H4 (cell line): Measurements from ENCODE around the gene SEMA3B. TPM values are rescaled to one million over a fixed set of nuclear protein-coding genes. Genes with fewer than 3 reads are reported as not detected.

ENCODE experiments used
- DNase-seq: peaks from one replicate; pipeline ENCODE4 v3.0.0-alpha.2; 2015; ENCODE audit warnings: low spot score
- total RNA-seq: library from RNA; depleted of rRNA; stranded (reverse); fragments of >200 nt; shearing (Covaris generic); gene quantifications from 2 replicates; pipeline ENCODE4 v1.2.3, GENCODE V29; 2014

Gene SEMA3B
- total RNA-seq, 1 experiment from 2014 or later, result 5.9 TPM

DNA sequence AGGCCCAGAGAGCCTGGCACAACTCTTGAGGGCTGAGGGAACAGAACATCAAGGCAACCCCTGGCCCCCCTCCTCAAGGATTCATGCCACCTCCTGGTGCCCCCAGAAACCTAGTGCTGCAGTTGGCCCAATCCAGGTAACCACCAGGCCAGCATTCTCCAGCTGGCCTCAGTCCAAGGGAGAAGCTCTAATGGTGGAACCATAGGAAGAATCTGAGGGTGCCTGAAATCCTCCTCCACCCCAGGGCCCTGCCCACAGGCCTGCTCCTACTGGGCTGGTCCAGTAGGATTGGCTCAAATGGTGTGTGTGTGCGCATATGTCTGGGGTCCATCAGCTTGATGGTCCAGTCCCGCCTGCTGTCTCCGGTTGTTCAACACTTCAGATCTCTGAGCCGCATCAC, 45.9 kb downstream of the SEMA3B start:
- no peak for DNase-seq

DNA sequence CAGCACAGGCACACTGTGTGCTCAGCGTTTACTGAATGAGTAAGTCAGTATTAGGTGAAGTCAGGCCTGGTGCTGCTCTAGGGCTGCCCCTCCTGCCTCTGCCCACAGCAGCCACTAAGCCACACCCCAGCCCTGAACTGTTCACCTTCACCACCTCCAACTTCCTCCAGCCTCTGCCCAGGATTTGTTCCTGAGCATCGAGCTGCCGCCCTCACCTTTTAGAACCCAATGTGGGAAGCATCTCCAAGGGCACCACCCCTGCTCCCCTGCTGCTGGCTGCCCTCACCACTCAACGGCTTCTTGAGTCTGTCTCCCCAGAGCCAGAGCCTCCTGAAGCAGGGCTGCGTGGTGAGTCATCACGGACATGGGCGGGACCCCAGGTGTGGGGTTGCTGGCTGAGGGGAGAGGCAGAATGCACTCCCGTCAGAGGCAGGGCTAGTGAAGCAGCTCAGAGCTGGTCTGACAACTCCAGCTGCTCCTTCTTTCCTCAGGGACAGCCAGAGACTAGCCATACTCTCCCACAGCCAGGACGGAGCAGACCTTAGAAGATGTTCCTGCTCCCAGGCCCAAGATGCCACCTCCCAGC, 47.8 kb downstream of the SEMA3B start:
- peak; percentile 75 for DNase-seq

DNA sequence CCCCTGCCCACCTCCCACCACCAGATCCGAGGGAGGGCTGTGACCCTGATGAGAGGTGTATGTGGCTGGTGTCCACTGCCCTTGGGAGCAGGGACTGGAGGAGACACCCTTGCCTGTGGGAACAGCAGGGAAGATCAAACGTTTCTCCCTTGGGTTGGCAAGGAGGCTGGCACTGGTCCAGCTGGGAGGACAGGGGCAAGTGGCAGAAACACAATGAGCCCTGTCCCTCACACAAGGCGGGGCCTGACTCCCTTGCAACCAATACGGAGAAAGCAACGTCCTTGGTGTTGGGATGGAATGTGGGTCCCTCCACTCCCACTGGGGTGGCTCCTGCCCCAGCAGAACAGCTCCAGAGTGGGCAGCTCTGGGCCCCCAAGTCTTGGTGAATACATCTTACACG, 48.4 kb downstream of the SEMA3B start:
- no peak for DNase-seq

DNA sequence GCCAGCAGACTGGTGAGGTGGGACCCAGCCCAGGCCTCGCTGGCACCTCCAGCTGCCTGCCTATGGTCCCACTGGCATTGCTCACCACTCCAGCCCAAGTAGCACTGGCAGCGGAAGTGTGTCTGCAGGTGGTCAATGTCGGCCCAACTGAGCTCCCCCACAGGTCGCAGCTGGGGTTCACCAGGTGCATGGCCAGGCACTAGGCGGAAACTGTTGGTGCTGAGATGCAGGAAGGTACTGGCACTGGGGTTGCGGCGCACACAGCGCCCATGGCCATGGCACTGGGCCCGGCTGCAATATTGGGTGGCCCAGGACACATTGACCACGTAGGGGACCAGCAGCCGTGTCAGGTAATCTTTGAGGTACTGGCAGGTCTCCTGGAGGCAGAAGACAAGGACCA, 49.2 kb downstream of the SEMA3B start:
- no peak for DNase-seq

DNA sequence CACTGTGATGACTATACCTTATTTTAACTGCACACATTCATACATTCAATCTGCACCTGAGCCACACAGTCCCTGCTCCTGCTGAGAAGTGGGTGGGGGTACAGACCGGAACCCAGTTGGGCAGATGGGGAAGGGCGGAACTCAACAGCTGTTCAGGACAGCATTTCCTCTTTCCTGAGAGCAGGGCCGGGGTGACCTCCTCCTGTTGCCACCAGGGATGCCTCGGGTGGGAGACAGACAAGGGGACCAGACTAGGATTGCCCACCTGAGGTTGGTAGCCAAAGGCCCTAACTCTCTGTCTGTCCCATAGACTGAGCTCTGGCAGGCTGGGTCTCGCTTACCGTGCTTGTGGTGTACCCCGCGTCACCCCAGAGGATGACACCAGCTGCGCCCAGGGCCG, 49.7 kb downstream of the SEMA3B start:
- no peak for DNase-seq

DNA sequence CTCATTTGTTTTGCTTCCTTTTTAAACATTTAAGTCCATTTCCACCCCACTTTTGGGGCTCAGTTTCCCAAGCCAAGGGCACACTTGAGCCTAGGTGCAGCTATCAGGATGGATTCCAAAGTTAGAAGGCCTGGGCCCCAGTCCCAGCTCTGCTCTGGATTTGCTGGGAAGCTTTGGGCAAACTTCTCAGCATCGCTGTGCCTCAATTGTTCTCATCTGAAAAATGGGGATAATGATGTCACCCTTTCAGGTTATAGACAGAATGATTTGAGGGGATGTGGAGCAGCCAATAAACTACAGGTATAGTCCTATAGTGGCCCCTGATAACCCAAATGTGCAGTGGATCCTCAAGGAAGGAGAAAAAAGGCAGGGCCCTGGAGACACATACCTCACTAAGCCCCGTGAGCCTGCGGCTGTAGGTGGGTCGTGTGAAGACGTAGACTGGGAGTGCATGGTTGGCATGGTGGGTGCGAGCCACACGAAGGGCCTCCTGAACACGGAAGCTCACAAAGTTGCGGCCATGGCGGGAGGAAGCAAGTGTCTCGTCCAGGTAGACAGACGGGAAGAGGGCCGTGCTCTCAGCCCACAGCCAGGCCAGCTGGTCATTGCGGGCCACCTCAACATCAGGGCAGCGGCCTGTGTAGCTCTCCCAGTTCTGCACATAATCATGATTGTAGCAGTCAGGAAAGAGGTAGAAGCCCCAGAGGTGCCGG, 50.4 kb downstream of the SEMA3B start:
- no peak for DNase-seq

DNA sequence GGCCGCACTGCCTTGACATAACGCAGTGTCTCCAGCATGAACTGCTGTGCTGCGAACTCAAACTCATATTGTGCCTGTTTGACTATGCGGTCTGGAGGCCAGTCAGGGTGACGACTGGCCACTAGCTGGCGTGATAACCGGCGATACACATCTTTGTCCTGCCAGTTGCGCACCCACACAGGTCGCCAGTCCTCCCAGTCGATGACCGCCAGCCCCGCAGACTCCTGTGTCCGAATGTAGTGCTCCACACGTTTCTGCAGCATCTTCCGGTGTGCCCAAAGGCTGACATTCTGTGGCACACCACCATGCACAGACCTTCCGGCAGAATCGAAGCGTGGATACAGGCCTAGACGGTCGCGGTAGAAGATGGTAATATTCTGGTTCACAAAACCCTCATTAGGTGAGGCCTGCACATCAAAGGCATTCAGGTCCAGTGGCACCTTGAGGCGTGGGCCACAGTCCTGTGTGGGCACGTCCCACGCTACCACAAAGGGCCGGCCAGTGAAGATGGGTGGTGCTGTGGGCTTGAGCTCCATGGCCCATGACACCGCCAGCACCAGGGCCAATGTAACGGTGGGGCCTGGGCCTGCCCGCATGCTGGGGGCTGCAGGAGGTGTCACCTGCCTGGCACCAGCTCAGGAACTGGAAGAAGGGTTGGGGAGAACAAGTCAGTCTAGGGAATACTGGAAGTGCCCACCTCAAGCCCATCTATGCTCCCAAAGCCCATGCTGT, 51.1 kb downstream of the SEMA3B start:
- no peak for DNase-seq

DNA sequence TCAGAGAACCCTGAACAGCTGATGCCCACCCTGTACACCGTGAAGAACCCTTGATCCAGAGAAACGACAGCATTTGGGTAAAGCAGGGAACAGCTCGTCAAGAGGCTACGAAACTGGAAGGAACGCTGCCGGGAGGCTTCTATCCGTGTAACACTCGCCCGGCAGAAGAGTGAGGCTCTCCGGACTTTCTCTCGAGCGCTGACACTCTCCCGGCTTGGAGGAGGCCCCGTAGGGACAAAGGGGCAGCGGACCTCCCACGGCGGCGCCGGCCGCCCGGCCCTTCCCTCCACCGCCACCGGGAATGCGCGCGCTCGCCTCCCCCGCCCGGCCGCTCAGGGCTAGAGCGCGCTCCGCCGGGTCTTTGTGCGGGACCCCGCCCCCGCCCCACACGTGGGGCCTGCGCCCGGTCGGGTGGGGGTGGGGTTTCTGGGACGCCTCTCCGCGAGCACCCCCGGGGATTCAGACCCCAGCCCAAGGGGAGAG, 51.9 kb downstream of the SEMA3B start:
- DNase-seq, result no peak

DNA sequence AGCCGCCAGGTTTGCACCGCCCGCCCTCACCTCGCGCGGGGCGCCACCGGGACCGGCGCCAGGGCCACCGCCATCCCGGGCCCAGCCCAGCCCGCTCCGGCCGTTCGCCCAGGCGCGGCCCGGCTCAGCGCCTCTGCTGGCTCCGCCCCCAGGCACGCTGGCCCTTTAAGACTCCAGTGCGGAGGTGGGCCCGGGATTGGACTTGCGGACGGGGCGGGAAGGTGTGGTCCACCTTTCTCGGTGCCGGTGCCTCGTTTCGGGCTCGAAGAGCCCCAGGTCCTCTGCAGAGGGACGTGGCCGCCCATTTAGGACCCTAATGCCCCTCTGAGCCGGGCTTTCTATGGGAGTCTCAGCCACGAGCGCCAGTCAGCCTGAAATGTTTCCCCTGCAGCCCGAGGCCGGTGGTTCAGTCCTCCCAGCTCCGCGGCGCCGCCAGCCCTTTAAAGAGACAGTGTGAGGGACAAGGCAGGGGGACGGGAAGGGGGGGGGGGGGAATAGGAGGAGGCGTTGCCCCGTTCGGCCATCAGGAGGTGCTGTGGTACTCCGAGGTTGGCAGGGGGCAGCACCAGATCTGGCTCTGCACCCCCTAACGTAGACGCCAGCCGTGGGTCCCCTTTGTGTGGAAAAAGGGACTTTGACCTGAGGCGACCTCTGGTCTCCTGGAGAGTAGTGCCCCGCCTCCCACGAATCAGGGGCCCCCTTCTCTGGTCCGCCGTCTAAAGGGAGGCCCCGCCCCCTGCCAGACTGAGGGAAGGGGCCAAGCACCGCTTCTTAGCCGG, 52.6 kb downstream of the SEMA3B start:
- DNase-seq, result peak; percentile 75

DNA sequence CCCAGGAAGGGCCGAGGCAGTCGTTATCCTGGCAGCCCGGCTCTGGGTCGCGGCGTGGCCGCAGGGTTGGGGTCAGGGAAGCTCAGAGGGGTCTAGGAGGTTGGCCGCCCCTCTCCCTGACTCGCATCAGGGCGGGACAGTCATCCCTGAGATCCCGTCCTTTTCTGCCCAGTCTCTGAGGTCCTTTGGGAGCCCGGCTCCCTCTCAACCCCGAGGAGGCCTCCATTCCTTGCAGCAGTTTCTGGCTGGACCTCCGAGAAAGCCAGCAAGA, 53.1 kb downstream of the SEMA3B start:
- no peak for DNase-seq

DNA sequence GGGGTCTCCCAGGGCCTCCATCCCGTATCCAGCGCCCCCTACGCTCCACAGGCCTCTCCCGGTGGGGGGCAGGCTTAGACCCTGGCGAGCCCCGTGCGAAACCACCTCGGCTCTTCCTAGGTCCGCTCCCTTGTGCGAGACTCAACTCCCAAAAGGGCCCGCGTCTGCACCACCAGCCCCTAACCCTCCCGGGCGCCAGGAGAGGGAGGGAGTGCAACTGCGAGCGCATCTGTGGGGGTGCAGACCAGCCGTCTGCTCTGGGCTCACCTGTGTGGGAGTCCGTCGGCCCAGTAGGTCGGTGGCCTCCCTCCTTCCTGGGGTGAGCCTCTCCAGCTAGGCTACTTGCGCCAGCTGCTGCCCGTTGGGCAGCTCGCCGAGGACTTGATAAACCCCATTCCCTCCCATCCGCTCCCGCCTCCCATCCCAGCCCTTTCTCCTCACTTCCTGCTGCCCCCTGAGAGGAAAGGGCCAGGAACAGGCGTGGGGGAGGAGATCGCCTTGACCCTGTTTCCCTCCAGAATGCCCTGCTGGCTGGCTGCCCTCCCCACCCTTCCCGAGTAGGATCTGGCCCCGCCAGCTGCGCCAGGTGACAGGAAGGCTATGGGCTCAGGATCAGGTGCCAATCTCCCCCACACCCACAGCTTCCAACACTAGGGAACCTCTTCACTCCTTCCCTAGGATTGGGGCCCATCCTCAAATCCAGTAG, 53.6 kb downstream of the SEMA3B start, which contains the start of gene HYAL2:
Gene HYAL2 (minus strand): TSS at position 360 of the 706 bp plus-strand sequence. CDS start 2,256 bp downstream, outside the sequence.
- DNase-seq, result no peak

DNA sequence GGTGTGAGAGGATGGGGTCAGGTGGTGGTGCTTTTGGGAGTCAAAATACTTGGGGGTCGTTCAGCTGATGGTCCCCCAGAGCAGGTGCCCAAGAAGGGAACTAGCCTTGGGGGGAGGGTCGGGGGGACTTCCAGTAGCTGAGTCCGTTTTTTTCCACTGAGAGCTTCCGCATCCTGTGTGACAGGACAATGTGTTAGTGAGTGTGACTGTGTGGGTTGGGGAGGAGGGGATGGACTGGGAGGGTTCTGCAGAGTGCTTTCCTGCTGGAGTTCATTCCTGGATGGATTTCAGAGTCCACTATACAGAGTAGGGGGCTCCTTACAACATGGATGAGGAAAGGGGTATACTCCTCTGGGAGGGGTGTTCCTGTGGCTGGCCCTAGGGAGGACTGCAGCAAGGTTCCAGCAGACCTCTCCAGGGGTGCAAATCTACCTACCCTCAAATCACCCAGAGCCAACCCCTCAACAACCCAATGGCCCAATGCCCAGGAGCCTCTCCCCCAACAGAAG, 54.2 kb downstream of the SEMA3B start:
- DNase-seq, result no peak

DNA sequence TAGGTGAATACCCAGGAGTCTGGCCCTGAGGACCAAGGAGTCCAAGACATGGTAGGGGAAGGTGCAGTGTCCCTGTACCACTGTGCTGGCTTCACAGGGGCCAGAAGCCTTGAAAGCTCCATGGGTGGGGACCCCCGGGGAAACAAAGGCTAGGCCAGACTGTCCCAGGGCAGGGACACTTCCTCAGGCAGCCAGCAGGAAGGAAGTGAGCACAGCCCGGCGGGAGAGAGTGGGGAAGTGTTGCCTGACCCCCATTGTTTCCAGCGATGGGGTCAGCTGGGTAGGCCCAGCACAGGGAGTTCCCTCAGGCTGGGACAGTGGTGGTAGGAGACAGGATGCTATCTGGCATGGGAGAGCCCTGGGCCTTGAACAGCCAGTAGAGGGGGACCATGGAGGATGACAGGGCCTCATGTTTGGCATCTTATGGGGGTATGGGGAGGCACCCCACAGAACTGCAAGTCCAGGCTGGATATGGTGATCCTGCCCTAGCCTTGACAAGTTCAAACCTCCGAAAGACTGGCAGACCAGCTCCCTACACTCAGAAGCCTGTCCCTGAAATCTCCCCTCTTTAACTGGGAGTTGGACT, 54.8 kb downstream of the SEMA3B start:
- DNase-seq, result no peak

DNA sequence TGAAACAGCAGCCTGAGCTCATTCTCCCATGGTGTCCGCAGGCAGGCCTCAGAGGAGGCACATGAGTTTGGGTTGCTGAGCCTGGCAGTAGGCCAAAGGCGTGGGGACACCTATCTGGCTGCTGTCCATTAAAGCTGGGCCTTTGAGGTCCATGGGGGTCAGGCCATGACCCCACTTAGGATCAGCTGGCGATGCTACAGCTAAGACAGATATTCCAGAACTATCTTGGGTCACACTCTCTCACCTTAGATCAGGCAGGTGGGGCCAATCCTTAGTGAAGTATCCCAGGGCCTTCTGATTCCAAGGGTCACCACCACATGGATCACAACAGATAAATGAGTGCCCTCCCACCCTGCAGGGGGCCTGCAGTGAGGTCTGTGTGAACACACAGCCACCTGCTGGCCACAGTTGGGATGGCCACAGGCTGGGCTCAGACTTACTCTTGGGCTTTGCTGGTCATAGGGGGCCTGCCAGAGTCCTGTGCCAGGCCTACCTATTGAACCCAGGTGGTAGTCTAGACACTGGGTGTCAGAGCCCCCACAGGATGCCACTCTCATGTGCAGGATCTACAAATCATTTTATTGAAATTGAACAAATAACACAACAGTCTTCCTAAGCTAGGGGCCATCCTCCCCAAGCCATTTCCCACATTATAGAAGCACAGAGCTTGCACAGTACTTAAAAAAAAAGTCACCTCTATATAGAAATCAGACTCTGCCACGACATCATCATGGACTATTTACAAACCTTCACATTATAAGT, 55.6 kb downstream of the SEMA3B start:
- DNase-seq, result no peak

DNA sequence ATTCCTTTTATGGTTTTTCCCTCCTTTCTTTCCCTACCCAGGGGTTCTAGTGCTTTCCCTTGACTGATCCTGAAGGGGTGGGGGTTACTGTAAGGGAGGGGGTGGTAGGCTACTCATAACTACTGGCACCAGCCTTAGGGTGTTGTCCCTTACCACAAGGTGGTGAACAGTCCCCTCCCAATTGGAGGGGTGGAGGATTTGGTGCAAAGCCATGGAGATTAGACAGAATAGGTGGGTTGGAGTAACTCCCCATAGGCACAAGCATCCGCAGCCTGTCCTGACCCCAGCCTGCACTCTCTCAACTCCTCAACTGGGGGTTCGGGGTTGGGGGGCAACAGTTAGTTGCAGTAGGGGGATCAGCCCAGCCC, 56.1 kb downstream of the SEMA3B start:
- DNase-seq, result no peak

DNA sequence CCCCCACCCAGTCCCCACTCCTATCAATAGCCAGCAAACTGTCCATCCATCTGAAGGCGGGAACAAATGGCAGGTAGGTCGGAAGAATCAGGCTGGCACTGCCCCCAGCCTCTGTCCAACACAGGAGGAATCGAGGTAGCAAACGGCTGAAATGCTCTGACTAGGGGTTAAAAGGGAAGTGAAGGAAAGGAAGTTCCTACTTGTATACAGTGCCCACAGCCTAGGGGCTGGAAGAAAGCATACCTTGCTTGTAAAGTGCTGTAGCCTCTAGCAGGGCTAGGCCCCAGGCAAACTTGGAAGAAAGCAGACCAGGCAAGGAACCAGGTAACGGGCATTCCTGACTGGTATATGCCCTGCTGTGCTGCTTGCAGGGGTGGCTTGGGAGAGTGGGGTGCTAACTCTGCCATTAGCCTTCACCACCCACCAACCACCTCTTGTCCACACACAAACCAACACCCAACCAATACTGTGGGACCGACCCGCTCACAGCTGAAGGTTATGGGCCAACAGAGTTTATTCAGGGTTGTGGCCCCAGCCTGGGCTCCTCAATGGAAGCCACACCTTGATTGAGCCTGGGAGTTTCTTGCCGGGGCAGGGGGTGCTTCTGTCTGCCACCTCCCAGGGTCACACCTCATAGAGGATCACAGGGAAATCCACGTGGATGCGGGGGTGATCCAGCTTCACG, 56.7 kb downstream of the SEMA3B start:
- DNase-seq, result no peak

DNA sequence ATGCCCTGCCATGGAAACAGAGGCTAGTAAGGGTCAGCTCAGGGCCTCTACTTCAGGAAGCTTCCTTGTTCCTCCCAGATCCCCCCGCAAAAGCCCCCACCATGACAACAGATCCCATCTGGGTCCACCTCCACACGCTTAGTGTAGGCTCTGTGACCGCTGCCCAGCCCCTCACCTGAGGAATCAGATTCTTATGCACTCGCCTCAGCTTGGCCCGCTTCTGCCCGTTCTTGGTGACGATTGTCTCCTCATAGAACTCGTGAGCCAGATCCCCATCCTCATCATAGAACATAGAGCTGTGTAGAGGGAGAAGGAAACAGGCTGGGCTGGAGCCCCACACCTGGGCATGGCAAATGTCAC, 57.2 kb downstream of the SEMA3B start:
- no peak for DNase-seq

DNA sequence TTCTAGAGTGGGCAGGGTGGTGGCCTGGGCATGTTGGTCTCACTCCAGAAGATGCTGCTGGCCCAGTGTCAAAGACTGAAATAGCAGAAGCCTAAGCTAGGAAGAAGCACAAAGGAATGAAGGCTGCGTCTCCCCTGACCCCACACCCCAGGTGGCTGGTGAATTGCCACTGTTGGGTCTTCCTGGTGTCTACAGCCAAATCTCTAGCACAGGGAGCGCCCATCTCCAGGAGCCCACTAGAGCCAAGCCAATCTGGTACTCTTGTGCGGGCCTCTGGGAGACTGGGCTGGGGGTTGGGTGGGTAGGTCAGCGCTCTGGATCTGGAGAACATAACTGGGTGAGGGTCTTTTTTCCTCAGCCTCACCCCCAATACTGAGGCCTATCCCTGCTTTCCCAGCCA, 58.2 kb downstream of the SEMA3B start:
- no peak for DNase-seq
